Endothelial cell of umbilical vein (primary cell): ENCODE data around the gene HHIP. TPM values are rescaled to one million over a fixed set of nuclear protein-coding genes. Genes with fewer than 3 reads are reported as not detected.

ENCODE experiments used
- BruUV-seq: library from RNA; stranded (reverse); fragments of 400-500 nt; replicated peaks from 2 replicates; lab custom pipeline; 2021; lab: Mats Ljungman, UMichigan
- CTCF ChIA-PET: fragments of 300-600, 350-600 bp; sonication (Branson Sonifier 250); formaldehyde crosslinking; loops from one replicate; lab custom pipeline; 2021; ENCODE audit warnings: antibody characterized with exemption, inconsistent platforms; lab: Charles Lee
- POLR2A ChIA-PET: fragments of 300-600, 350-600 bp; sonication (Branson Sonifier 250); formaldehyde crosslinking; loops from one replicate; lab custom pipeline; 2021; ENCODE audit warnings: antibody characterized with exemption, inconsistent platforms; lab: Charles Lee
- DNase-seq: peaks from one replicate; pipeline ENCODE4 v3.0.0-alpha.2; 2011; ENCODE audit warnings: low read depth, low spot score
- FAIRE-seq: peaks from 2 replicates; lab custom pipeline; 2011; peaks lifted over from hg19 to GRCh38; lab: Jason Lieb, UNC
- H2AFZ ChIP-seq: 2 replicates; pipeline ENCODE4 v1.6.0; 2012; ENCODE audit warnings: low read depth, low read length, control low read depth, inconsistent platforms
- H3K27ac ChIP-seq: 2 replicates; pipeline ENCODE4 v1.5.1; 2011; ENCODE audit warnings: low read depth, mild to moderate bottlenecking, control low read depth, low read length, moderate library complexity; ENCODE audit not compliant: insufficient read depth
- H3K27me3 ChIP-seq, 2 experiments: 2 replicates each; pipeline versions ENCODE4 v1.6.0 to v1.6.1; 2011; ENCODE audit warnings: low read length in 2 of 2, mixed read lengths in 1 of 2; ENCODE audit not compliant: control insufficient read depth in 2 of 2, insufficient read depth in 2 of 2
- H3K36me3 ChIP-seq, 2 experiments: 2 replicates in 1 of 2; 3 replicates in 1 of 2; pipeline ENCODE4 v1.5.1; 2011; ENCODE audit warnings: low read length in 2 of 2, mild to moderate bottlenecking in 1 of 2, moderate library complexity in 1 of 2; ENCODE audit not compliant: control insufficient read depth in 2 of 2, insufficient read depth in 2 of 2; ENCODE audit errors: extremely low read depth in 1 of 2
- H3K4me1 ChIP-seq: 3 replicates; pipeline ENCODE4 v1.5.1; 2011; ENCODE audit warnings: mild to moderate bottlenecking, low read length; ENCODE audit not compliant: control insufficient read depth, insufficient read depth; ENCODE audit errors: extremely low read depth
- H3K4me2 ChIP-seq: 2 replicates; pipeline ENCODE4 v1.6.1; 2011; ENCODE audit warnings: low read length, control low read depth, mixed read lengths; ENCODE audit not compliant: insufficient read depth
- H3K4me3 ChIP-seq, 3 experiments: fragments of 200-600 bp in 1 of 3; sonication (generic), shearing (Covaris generic) in 1 of 3; replicated peaks in 1 of 3; 2 replicates each; pipeline ENCODE4 v1.5.1; 2011 to 2016; ENCODE audit warnings: control low read depth in 3 of 3, low read length in 3 of 3, mild to moderate bottlenecking in 2 of 3, inconsistent platforms in 1 of 3, low read depth in 1 of 3, moderate library complexity in 1 of 3; ENCODE audit not compliant: insufficient read depth in 1 of 3
- H3K79me2 ChIP-seq: 2 replicates; pipeline ENCODE4 v1.6.0; 2012; ENCODE audit warnings: low read length, inconsistent platforms; ENCODE audit not compliant: control insufficient read depth, insufficient read depth
- H3K9ac ChIP-seq: replicated peaks from 2 replicates; pipeline ENCODE3; 2011; ENCODE audit warnings: low read length, control low read depth; ENCODE audit not compliant: insufficient read depth; ENCODE audit errors: extremely low read depth
- H3K9me1 ChIP-seq: replicated peaks from 3 replicates; pipeline ENCODE4 v1.6.0; 2011; ENCODE audit warnings: mild to moderate bottlenecking, low read length; ENCODE audit not compliant: control insufficient read depth, insufficient read depth; ENCODE audit errors: extremely low read depth
- H3K9me3 ChIP-seq: replicated peaks from 2 replicates; pipeline ENCODE4 v1.5.1; 2012; ENCODE audit warnings: low read length, inconsistent platforms; ENCODE audit not compliant: control insufficient read depth, insufficient read depth
- H4K20me1 ChIP-seq: replicated peaks from 2 replicates; pipeline ENCODE3; 2011; ENCODE audit warnings: mild to moderate bottlenecking, low read length; ENCODE audit not compliant: control insufficient read depth, insufficient read depth; ENCODE audit errors: extremely low read depth
- EZH2 ChIP-seq: IDR thresholded peaks from 2 replicates; pipeline ENCODE4 v1.6.1; 2012; ENCODE audit warnings: borderline replicate concordance, low read depth, mild to moderate bottlenecking, moderate library complexity, low read length, inconsistent platforms; ENCODE audit not compliant: severe bottlenecking
- FOS ChIP-seq: IDR thresholded peaks from 2 replicates; pipeline ENCODE4 v1.6.1; 2011; ENCODE audit warnings: mild to moderate bottlenecking, low read length, moderate library complexity, borderline replicate concordance; ENCODE audit not compliant: insufficient read depth
- GATA2 ChIP-seq: IDR thresholded peaks from 2 replicates; pipeline ENCODE4 v1.7.0; 2011; ENCODE audit warnings: low read depth, mild to moderate bottlenecking, moderate library complexity, mixed read lengths, low read length; ENCODE audit not compliant: insufficient read length, insufficient read depth
- JUN ChIP-seq: IDR thresholded peaks from 2 replicates; pipeline ENCODE4 v1.6.1; 2011; ENCODE audit warnings: borderline replicate concordance, low read depth; ENCODE audit not compliant: insufficient read length, insufficient read depth
- MYC ChIP-seq: IDR thresholded peaks from one replicate; pipeline ENCODE4 v1.6.1; 2011; ENCODE audit warnings: mild to moderate bottlenecking, low read depth, low read length
- POLR2A ChIP-seq: IDR thresholded peaks from 2 replicates; pipeline ENCODE4 v1.6.1; 2012; ENCODE audit warnings: low read depth, mild to moderate bottlenecking, control low read depth, low read length
- POLR2AphosphoS5 ChIP-seq: IDR thresholded peaks from 2 replicates; pipeline ENCODE4 v1.6.1; 2012; ENCODE audit warnings: low read depth, mild to moderate bottlenecking, control low read depth, low read length, moderate library complexity; ENCODE audit not compliant: insufficient read depth
- dilution Hi-C: fragments of 300-500 bp; cut with MboI; formaldehyde crosslinking; loops from one replicate; pipeline ENCODE4 v1.15.0; 2019; ENCODE audit warnings: low sequenced_read_pairs; ENCODE audit not compliant: extremely low pct_ligation_motif_present
- intact Hi-C: fragments of 100-400 bp; cut with micrococcal nuclease; formaldehyde crosslinking; loops from one replicate; pipeline ENCODE4 v1.10.0; 2022
- polyA plus RNA-seq, 4 experiments: library from polyadenylated mRNA; depleted of rRNA in 3 of 4; stranded (reverse) in 3 of 4; unstranded in 1 of 4; fragments of >200 nt; gene quantifications; 2 replicates each; pipeline versions ENCODE4 v1.2.1 to v1.2.3, GENCODE V29; 2011 to 2012; ENCODE audit warnings: missing spikeins in 1 of 4
- total RNA-seq: library from RNA; stranded (reverse); gene quantifications from 2 replicates; pipeline ENCODE4 v1.2.3, GENCODE V29; 2021
- TF ChIP-seq, protein P1 (sequence below): IDR thresholded peaks from 2 replicates; pipeline ENCODE4 v1.6.1; 2011; ENCODE audit not compliant: insufficient read depth, insufficient read length
- TF ChIP-seq, protein P2 (sequence below), 2 donors: IDR thresholded peaks; 1 replicate in 1 of 2; 2 replicates in 1 of 2; pipeline ENCODE4 v1.5.1; 2011; ENCODE audit warnings: low read length in 2 of 2, mild to moderate bottlenecking in 2 of 2, moderate library complexity in 2 of 2, control low read depth in 1 of 2, inconsistent platforms in 1 of 2, low read depth in 1 of 2; ENCODE audit not compliant: insufficient read depth in 1 of 2; ENCODE audit errors: extremely low read depth in 1 of 2

Gene HHIP
- total and polyA plus RNA-seq, 2 donors (not counting 3 experiments of a cell fraction or from before 2014, with no cell fraction given): 239 to 971 TPM

DNA sequence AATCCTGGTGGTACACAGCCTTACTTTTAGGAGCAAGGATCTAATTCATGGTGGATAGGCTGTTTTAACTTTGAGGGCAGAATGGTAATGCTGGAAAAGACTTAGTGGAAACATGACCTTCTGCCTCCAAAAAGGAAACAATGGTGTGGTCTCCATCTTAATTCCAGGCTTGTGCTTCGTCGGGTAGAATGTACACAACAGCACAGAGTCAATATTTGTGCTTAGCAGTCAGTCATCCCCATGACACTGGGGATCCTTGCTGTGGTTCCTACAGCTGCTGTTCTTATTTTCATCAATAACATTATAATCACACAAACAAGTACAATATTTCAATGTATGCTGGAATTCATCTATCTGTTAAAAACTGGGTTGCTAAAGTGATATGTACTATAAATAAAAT, 104.4 kb downstream of the HHIP start:
- dilution Hi-C loops: no loop called here
- no peaks in the 10 kb centered on the region for H3K27me3 ChIP-seq
- no TSS peak for BruUV-seq
- H3K9ac ChIP-seq: no peak overlapping the region
- TF ChIP-seq GATA2 (no peak), JUN (no peak), MYC (no peak), EZH2 (no peak), POLR2A (no peak), POLR2AphosphoS5 (no peak), FOS (no peak)
- TF ChIP-seq, protein P1, sequence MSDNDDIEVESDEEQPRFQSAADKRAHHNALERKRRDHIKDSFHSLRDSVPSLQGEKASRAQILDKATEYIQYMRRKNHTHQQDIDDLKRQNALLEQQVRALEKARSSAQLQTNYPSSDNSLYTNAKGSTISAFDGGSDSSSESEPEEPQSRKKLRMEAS: no peak
- TF ChIP-seq, protein P2, sequence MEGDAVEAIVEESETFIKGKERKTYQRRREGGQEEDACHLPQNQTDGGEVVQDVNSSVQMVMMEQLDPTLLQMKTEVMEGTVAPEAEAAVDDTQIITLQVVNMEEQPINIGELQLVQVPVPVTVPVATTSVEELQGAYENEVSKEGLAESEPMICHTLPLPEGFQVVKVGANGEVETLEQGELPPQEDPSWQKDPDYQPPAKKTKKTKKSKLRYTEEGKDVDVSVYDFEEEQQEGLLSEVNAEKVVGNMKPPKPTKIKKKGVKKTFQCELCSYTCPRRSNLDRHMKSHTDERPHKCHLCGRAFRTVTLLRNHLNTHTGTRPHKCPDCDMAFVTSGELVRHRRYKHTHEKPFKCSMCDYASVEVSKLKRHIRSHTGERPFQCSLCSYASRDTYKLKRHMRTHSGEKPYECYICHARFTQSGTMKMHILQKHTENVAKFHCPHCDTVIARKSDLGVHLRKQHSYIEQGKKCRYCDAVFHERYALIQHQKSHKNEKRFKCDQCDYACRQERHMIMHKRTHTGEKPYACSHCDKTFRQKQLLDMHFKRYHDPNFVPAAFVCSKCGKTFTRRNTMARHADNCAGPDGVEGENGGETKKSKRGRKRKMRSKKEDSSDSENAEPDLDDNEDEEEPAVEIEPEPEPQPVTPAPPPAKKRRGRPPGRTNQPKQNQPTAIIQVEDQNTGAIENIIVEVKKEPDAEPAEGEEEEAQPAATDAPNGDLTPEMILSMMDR (IDR thresholded peaks at IDR 0.05; ENCODE audit: extremely low read depth in 1 of 2, insufficient read depth in 1 of 2, low read depth in 1 of 2, low read length in 2 of 2): no peak
- no peak overlapping the region for H3K27ac ChIP-seq
- H3K79me2 ChIP-seq: no peaks in the 10 kb centered on the region
- intact Hi-C loops: no loop called here
- no peaks in the 10 kb centered on the region for H3K9me3 ChIP-seq
- DNase-seq: no peak
- no peak for FAIRE-seq
- ChIA-PET CTCF (no interaction called here), POLR2A (no interaction called here)
- no peak overlapping the region for H3K4me3 ChIP-seq
- H3K9me1 ChIP-seq: no peaks in the 10 kb centered on the region
- no peak overlapping the region for H3K4me2 ChIP-seq
- no peaks in the 10 kb centered on the region for H4K20me1 ChIP-seq
- H2AFZ ChIP-seq: no peak overlapping the region
- H3K36me3 ChIP-seq: peaks cover 5 to 6% of the 10 kb centered on the region in 2 experiments
- peaks cover 6% of the 10 kb centered on the region for H3K4me1 ChIP-seq
